H9 (cell line): ENCODE data around the gene CD151. TPM values are rescaled to one million over a fixed set of nuclear protein-coding genes. Genes with fewer than 3 reads are reported as not detected.

Source experiments
- DNase-seq: peaks from one replicate; pipeline ENCODE4 v3.0.0-alpha.2; 2017
- H2AFZ ChIP-seq: one replicate; pipeline ENCODE4 v1.6.1; 2013; ENCODE audit warnings: mild to moderate bottlenecking, low read length, control low read depth, moderate library complexity
- H2AK5ac ChIP-seq: 2 replicates; pipeline ENCODE4 v1.6.1; 2013; ENCODE audit warnings: low read length, control low read depth, mixed read lengths; ENCODE audit not compliant: insufficient read length
- H2BK120ac ChIP-seq: one replicate; pipeline ENCODE4 v1.6.1; 2013; ENCODE audit warnings: low read depth, mild to moderate bottlenecking, low read length, control low read depth, inconsistent platforms; ENCODE audit not compliant: poor library complexity, severe bottlenecking
- H2BK12ac ChIP-seq: 2 replicates; pipeline ENCODE4 v1.6.1; 2013; ENCODE audit warnings: low read length, control low read depth, mixed read lengths, low read depth; ENCODE audit not compliant: insufficient read length
- H2BK15ac ChIP-seq: 2 replicates; pipeline ENCODE4 v1.6.1; 2013; ENCODE audit warnings: low read depth, low read length, control low read depth
- H2BK20ac ChIP-seq: one replicate; pipeline ENCODE4 v1.6.1; 2013; ENCODE audit warnings: low read depth, mild to moderate bottlenecking, low read length, control low read depth, inconsistent platforms; ENCODE audit not compliant: poor library complexity, severe bottlenecking
- H2BK5ac ChIP-seq: 2 replicates; pipeline ENCODE4 v1.6.1; 2013; ENCODE audit warnings: low read length, control low read depth, mixed read lengths; ENCODE audit not compliant: insufficient read length
- H3K14ac ChIP-seq: 2 replicates; pipeline ENCODE4 v1.6.1; 2013; ENCODE audit warnings: low read length, control low read depth; ENCODE audit not compliant: insufficient read depth
- H3K18ac ChIP-seq: 2 replicates; pipeline ENCODE4 v1.6.1; 2013; ENCODE audit warnings: low read depth, mild to moderate bottlenecking, mixed read lengths, low read length, control low read depth; ENCODE audit not compliant: insufficient read length
- H3K23ac ChIP-seq: 2 replicates; pipeline ENCODE4 v1.6.1; 2013; ENCODE audit warnings: low read length, control low read depth, mixed read lengths, low read depth; ENCODE audit not compliant: insufficient read length
- H3K23me2 ChIP-seq: 2 replicates; pipeline ENCODE4 v1.6.1; 2013; ENCODE audit warnings: low read depth, mild to moderate bottlenecking, mixed read lengths, low read length, control low read depth; ENCODE audit not compliant: insufficient read length, poor library complexity, severe bottlenecking
- H3K27ac ChIP-seq: 2 replicates; pipeline ENCODE4 v1.5.1; 2013; ENCODE audit warnings: low read length, control low read depth, mixed read lengths, low read depth; ENCODE audit not compliant: insufficient read length
- H3K27me3 ChIP-seq: 2 replicates; pipeline ENCODE4 v1.6.1; 2013; ENCODE audit warnings: low read length, control low read depth, inconsistent platforms; ENCODE audit not compliant: insufficient read depth
- H3K4ac ChIP-seq: 2 replicates; pipeline ENCODE4 v1.6.1; 2013; ENCODE audit warnings: low read depth, mild to moderate bottlenecking, control low read depth, inconsistent platforms, low read length, moderate library complexity
- H3K4me1 ChIP-seq: 2 replicates; pipeline ENCODE4 v1.6.1; 2013; ENCODE audit warnings: low read length, control low read depth, inconsistent platforms; ENCODE audit not compliant: insufficient read depth
- H3K4me2 ChIP-seq: 2 replicates; pipeline ENCODE4 v1.6.1; 2013; ENCODE audit warnings: low read length, control low read depth, mixed read lengths; ENCODE audit not compliant: insufficient read length, insufficient read depth
- H3K56ac ChIP-seq: 2 replicates; pipeline ENCODE4 v1.6.1; 2013; ENCODE audit warnings: low read depth, mild to moderate bottlenecking, mixed read lengths, low read length, control low read depth; ENCODE audit not compliant: insufficient read length
- H3K79me1 ChIP-seq: 2 replicates; pipeline ENCODE4 v1.6.1; 2013; ENCODE audit warnings: low read depth, mild to moderate bottlenecking, moderate library complexity, low read length, control low read depth, inconsistent platforms; ENCODE audit not compliant: insufficient read depth, poor library complexity, severe bottlenecking
- H3K79me2 ChIP-seq: 2 replicates; pipeline ENCODE4 v1.6.1; 2013; ENCODE audit warnings: low read length, control low read depth, inconsistent platforms; ENCODE audit not compliant: insufficient read depth
- H3K9ac ChIP-seq: 2 replicates; pipeline ENCODE4 v1.6.1; 2013; ENCODE audit warnings: low read length, control low read depth, mixed read lengths; ENCODE audit not compliant: insufficient read length; ENCODE audit errors: extremely low read depth
- H3K9me3 ChIP-seq: one replicate; pipeline ENCODE4 v1.6.1; 2013; ENCODE audit warnings: low read depth, low read length, inconsistent platforms; ENCODE audit not compliant: control insufficient read depth
- H3T11ph ChIP-seq: one replicate; pipeline ENCODE4 v1.6.1; 2013; ENCODE audit warnings: mild to moderate bottlenecking, low read length, control low read depth, inconsistent platforms
- H4K20me1 ChIP-seq: one replicate; pipeline ENCODE4 v1.6.1; 2013; ENCODE audit not compliant: control insufficient read depth, insufficient read length, insufficient read depth
- H4K5ac ChIP-seq: 2 replicates; pipeline ENCODE4 v1.6.1; 2013; ENCODE audit warnings: low read depth, mild to moderate bottlenecking, mixed read lengths, low read length, control low read depth; ENCODE audit not compliant: insufficient read length
- H4K8ac ChIP-seq: replicated peaks from 2 replicates; pipeline ENCODE4 v1.6.1; 2013; ENCODE audit warnings: low read length, control low read depth, mixed read lengths, low read depth; ENCODE audit not compliant: insufficient read length
- H4K91ac ChIP-seq: 2 replicates; pipeline ENCODE4 v1.6.1; 2013; ENCODE audit warnings: low read depth, mild to moderate bottlenecking, moderate library complexity, mixed read lengths, low read length, control low read depth; ENCODE audit not compliant: insufficient read length
- H3K27ac Mint-ChIP-seq, 3 experiments: 2 replicates in 2 of 3; 3 replicates in 1 of 3; pipeline ENCODE4 v1.8.0; 2020 to 2021; ENCODE audit warnings: mixed read lengths in 3 of 3, mild to moderate bottlenecking in 1 of 3, moderate library complexity in 1 of 3
- H3K27me3 Mint-ChIP-seq: 2 replicates; pipeline ENCODE4 v1.8.0; 2021; ENCODE audit warnings: low read depth, mild to moderate bottlenecking, moderate library complexity, mixed read lengths
- H3K36me3 Mint-ChIP-seq, 3 experiments: 2 replicates in 2 of 3; 3 replicates in 1 of 3; pipeline ENCODE4 v1.8.0; 2020 to 2021; ENCODE audit warnings: low read depth in 3 of 3, mixed read lengths in 3 of 3; ENCODE audit not compliant: insufficient read depth in 1 of 3
- H3K4me1 Mint-ChIP-seq, 2 experiments: 2 replicates each; pipeline ENCODE4 v1.8.0; 2020; ENCODE audit warnings: mixed read lengths in 2 of 2
- H3K4me3 Mint-ChIP-seq, 2 experiments: 2 replicates in 1 of 2; 3 replicates in 1 of 2; pipeline ENCODE4 v1.8.0; 2020 to 2021; ENCODE audit warnings: mild to moderate bottlenecking in 2 of 2, mixed read lengths in 2 of 2, moderate library complexity in 1 of 2
- H3K9me3 Mint-ChIP-seq, 2 experiments: 2 replicates in 1 of 2; 3 replicates in 1 of 2; pipeline ENCODE4 v1.8.0; 2020; ENCODE audit warnings: mild to moderate bottlenecking in 2 of 2, mixed read lengths in 2 of 2, moderate library complexity in 1 of 2
- WGBS: extraction: QIAGEN DNeasy Blood & Tissue Kit; methylation state at CpG from one replicate; pipeline ENCODE4 v1.1.7; 2013; ENCODE audit warnings: missing lambda C conversion rate, low lambda C conversion rate, mixed read lengths; ENCODE audit not compliant: insufficient read length; ENCODE audit errors: extremely low coverage; 5-methylcytosine and 5-hydroxymethylcytosine counted together
- total RNA-seq: library from RNA; stranded (reverse); gene quantifications from 2 replicates; pipeline ENCODE4 v1.2.1, GENCODE V29; 2021
- TF ChIP-seq, protein P1 (sequence below): fragments of 200-600 bp; sonication (generic); conservative IDR thresholded peaks from 3 replicates; pipeline ENCODE4 v1.8.0; 2021; ENCODE audit warnings: antibody characterized with exemption, mild to moderate bottlenecking

CD151 gene
- total RNA-seq, 1 experiment from 2014 or later: 138 TPM

DNA sequence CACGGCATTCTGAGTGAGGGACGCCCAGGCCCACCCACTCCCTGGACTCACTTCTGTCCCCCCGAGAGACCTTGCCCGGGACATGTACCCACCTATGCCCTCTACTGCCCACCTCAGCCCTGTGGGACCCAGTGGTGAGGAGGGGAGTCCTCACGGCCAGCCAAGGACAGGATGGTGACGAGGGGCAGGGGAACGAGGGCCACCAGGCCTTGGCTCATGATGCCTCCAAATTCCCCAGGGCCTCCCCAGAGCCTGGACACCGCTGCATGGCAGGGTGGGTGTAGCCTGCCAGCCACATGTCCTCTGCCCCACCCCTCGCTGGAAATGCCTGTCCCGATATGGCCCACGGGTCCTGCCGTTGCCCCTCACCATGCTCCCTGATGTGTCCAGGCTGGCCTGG is 36.0 kb downstream of the CD151 start:
- no peaks in the 10 kb centered on the region for H3K79me2 ChIP-seq
- WGBS: no CpG with 5 or more reads among the region's 12 CpGs
- H2BK12ac ChIP-seq: no peak overlapping the region
- no peak overlapping the region for H3K4ac ChIP-seq
- H2BK120ac ChIP-seq: no peak overlapping the region
- no peak overlapping the region; the same call in 1 of the 2 replicates for H3K14ac ChIP-seq
- H2AFZ ChIP-seq: no peak overlapping the region
- no peak overlapping the region for H3K23ac ChIP-seq
- no peaks in the 10 kb centered on the region for H3K9me3 ChIP-seq
- no peak overlapping the region for H2AK5ac ChIP-seq
- no peak overlapping the region for H3K56ac ChIP-seq
- Mint-ChIP-seq H3K4me3 (no peak overlapping the region), H3K27ac (peak overlapping the region in 1 of 3 experiments; percentile 24; a peak in 1 of 7 replicates), H3K9me3 (no peaks in the 10 kb centered on the region), H3K4me1 (peaks cover 4 to 10% of the 10 kb centered on the region in 2 experiments), H3K27me3 (peaks cover 3% of the 10 kb centered on the region; the same call in 1 of the 2 replicates), H3K36me3 (peaks cover 8 to 29% (median 23%) of the 10 kb centered on the region in 3 experiments)
- TF ChIP-seq, protein P1, sequence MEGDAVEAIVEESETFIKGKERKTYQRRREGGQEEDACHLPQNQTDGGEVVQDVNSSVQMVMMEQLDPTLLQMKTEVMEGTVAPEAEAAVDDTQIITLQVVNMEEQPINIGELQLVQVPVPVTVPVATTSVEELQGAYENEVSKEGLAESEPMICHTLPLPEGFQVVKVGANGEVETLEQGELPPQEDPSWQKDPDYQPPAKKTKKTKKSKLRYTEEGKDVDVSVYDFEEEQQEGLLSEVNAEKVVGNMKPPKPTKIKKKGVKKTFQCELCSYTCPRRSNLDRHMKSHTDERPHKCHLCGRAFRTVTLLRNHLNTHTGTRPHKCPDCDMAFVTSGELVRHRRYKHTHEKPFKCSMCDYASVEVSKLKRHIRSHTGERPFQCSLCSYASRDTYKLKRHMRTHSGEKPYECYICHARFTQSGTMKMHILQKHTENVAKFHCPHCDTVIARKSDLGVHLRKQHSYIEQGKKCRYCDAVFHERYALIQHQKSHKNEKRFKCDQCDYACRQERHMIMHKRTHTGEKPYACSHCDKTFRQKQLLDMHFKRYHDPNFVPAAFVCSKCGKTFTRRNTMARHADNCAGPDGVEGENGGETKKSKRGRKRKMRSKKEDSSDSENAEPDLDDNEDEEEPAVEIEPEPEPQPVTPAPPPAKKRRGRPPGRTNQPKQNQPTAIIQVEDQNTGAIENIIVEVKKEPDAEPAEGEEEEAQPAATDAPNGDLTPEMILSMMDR: no peak
- no peak overlapping the region for H3K4me2 ChIP-seq
- no peaks in the 10 kb centered on the region for H3K23me2 ChIP-seq
- no peak overlapping the region for H2BK20ac ChIP-seq
- H3K4me1 ChIP-seq: no peaks in the 10 kb centered on the region
- no peak overlapping the region for H4K5ac ChIP-seq
- H3K27me3 ChIP-seq: no peaks in the 10 kb centered on the region
- DNase-seq: no peak
- no peak overlapping the region for H2BK15ac ChIP-seq
- H3K27ac ChIP-seq: no peak overlapping the region
- no peak overlapping the region for H3T11ph ChIP-seq
- no peak overlapping the region for H3K18ac ChIP-seq
- H2BK5ac ChIP-seq: no peak overlapping the region
- no peak overlapping the region for H4K8ac ChIP-seq
- no peak overlapping the region for H4K91ac ChIP-seq
- no peaks in the 10 kb centered on the region for H3K79me1 ChIP-seq
- no peaks in the 10 kb centered on the region for H4K20me1 ChIP-seq
- H3K9ac ChIP-seq: no peak overlapping the region
